GM18858 (cell line): ENCODE data around the gene ID2.
"Not testable (repeated sequence)": the region's sequence is repeated elsewhere in the genome, so short reads cannot be mapped to it uniquely, and the experiment has no call there.

Source experiments
- ATAC-seq: cut with Tn5 transposase; IDR thresholded peaks from one replicate; pipeline ENCODE4 v1.9.1; 2021; ENCODE audit not compliant: unreplicated experiment

ID2 gene

GRCh38 chr2:8725838-8726237 is 44.0 kb downstream of the ID2 start:
- no peak for ATAC-seq

GRCh38 chr2:8728305-8729015 is 46.6 kb downstream of the ID2 start:
- no peak for ATAC-seq

DNA sequence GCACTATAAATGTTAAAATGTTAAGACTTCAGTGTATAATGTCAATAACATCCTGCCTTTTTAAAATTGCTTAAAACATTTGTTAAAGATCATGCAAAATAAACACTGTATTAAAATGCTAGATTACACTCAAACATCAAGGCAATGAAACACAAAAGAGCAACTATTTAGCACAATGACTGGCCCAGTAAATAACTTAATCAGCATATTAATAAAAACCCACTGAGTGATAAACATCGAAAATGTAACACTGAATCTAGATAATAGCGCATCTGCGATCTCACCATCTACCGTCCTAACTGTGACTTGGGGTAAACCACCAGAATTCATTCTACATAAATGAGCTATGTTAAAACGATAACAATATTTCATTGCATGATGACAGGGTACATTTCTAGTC is 47.2 kb downstream of the ID2 start:
- ATAC-seq, result not testable (repeated sequence)

- ATAC-seq, result no peak
Measured at GRCh38 chr2:8729939-8730338, 48.1 kb downstream of the ID2 start.

GRCh38 chr2:8732601-8733000 is 50.7 kb downstream of the ID2 start:
- no peak for ATAC-seq
